ENCODE measurements around the gene IDH3B.

Gene IDH3B

GRCh38 chr20:2663887-2664719, at the start of gene IDH3B:
Gene IDH3B, minus strand, starts transcription at chr20:2664216. Its CDS starts 28 bp downstream, at chr20:2664188.
- CTCF ChIA-PET: interaction anchor here (0.9 to 1.5 kb wide), 5 partner anchors 8 to 142 kb away, joined by 3 to 5 read pairs (median 3); no protein-coding TSS in a partner anchor
- no peak for TF ChIP-seq CTCF (IDR thresholded peaks at IDR 0.05; ENCODE audit: control extremely low read depth, extremely low read depth, low read depth, missing control alignments)
- POLR2A ChIA-PET: interaction anchor here (0.7 to 1.3 kb wide), 4 partner anchors 9 to 193 kb away, joined by 3 to 7 read pairs (median 5); partner anchors contain the start of genes NOP56 and SNRPB
- peak; percentile 93 for DNase-seq (ENCODE audit: extremely low spot score)

GRCh38 chr20:2713285-2713684, 49.3 kb upstream of the IDH3B start:
- ChIA-PET CTCF (interaction anchor here (1.9 kb wide), 1 partner anchor 28 kb away, joined by 10 read pairs; no protein-coding TSS in a partner anchor), POLR2A (no interaction called here)

GRCh38 chr20:2709205-2709981, 45.4 kb upstream of the IDH3B start:
- no peak for TF ChIP-seq CTCF (IDR thresholded peaks at IDR 0.05; ENCODE audit: control extremely low read depth, extremely low read depth, low read depth, missing control alignments)
- ChIA-PET POLR2A (no interaction called here), CTCF (interaction anchor here (1.0 to 1.6 kb wide), 3 partner anchors 9 to 142 kb away, joined by 3 read pairs; no protein-coding TSS in a partner anchor)
- no peak for DNase-seq (ENCODE audit: extremely low spot score)

More at GRCh38 chr20:2713285-2713684, 49.3 kb upstream of the IDH3B start:
- TF ChIP-seq CTCF (IDR thresholded peaks at IDR 0.05; ENCODE audit: control extremely low read depth, extremely low read depth, low read depth, missing control alignments): peak; percentile 40
- DNase-seq (ENCODE audit: extremely low spot score): no peak

- DNase-seq (ENCODE audit: extremely low spot score): no peak
- ChIA-PET POLR2A (no interaction called here), CTCF (interaction anchor here (1.5 to 1.6 kb wide), 3 partner anchors 10 to 22 kb away, joined by 3 to 4 read pairs (median 3); no protein-coding TSS in a partner anchor)
- TF ChIP-seq CTCF (IDR thresholded peaks at IDR 0.05; ENCODE audit: control extremely low read depth, extremely low read depth, low read depth, missing control alignments): no peak
Measured at GRCh38 chr20:2708665-2709064, 44.6 kb upstream of the IDH3B start.

- ChIA-PET CTCF (interaction anchor here (1.6 kb wide), 1 partner anchor 21 kb away, joined by 4 read pairs; no protein-coding TSS in a partner anchor), POLR2A (no interaction called here)
- no peak for DNase-seq (ENCODE audit: extremely low spot score)
- no peak for TF ChIP-seq CTCF (IDR thresholded peaks at IDR 0.05; ENCODE audit: control extremely low read depth, extremely low read depth, low read depth, missing control alignments)
Measured at GRCh38 chr20:2708073-2708415, 44.0 kb upstream of the IDH3B start.
